ENCODE results near the gene AQP12B.

- TF ChIP-seq CTCF (IDR thresholded peaks at IDR 0.05) (no peak), POLR2A (IDR thresholded peaks at IDR 0.05) (no peak)
These were observed 39.0 kb upstream of the AQP12B start for GRCh38 chr2:240721596-240722180.

All from uterus (tissue), 2 donors.